GM19043 (cell line): ENCODE results near the gene ORAI3.

Source experiments
- ATAC-seq: cut with Tn5 transposase; IDR thresholded peaks from one replicate; pipeline ENCODE4 v1.9.1; 2021; ENCODE audit warnings: low read depth; ENCODE audit not compliant: unreplicated experiment

ORAI3 gene

DNA sequence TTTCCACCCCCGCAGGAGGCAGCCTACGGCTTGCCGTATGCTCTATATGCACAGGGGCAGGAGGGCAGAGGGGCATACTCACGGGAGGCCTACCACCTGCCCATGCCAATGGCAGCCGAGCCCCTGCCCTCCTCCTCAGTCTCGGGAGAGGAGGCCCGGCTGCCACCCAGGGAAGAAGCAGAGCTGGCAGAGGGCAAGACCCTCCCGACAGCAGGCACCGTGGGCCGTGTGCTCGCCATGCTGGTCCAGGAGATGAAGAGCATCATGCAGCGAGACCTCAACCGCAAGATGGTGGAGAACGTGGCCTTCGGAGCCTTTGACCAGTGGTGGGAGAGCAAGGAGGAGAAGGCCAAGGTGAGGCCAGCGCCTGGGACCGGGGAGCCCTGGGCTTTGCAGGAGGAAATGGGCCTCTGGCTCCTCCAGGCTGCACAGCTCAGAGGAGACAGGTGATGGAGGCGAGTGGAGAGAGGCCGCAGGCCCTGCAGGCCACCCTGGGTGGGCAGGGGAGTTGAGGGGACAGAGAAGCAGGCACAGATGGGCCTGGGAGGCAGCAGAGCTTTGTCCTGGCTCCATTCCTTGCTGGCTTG is 17.3 kb downstream of the ORAI3 start:
- no peak for ATAC-seq

GRCh38 chr16:30967795-30968194 is 18.9 kb downstream of the ORAI3 start:
- no peak for ATAC-seq

DNA sequence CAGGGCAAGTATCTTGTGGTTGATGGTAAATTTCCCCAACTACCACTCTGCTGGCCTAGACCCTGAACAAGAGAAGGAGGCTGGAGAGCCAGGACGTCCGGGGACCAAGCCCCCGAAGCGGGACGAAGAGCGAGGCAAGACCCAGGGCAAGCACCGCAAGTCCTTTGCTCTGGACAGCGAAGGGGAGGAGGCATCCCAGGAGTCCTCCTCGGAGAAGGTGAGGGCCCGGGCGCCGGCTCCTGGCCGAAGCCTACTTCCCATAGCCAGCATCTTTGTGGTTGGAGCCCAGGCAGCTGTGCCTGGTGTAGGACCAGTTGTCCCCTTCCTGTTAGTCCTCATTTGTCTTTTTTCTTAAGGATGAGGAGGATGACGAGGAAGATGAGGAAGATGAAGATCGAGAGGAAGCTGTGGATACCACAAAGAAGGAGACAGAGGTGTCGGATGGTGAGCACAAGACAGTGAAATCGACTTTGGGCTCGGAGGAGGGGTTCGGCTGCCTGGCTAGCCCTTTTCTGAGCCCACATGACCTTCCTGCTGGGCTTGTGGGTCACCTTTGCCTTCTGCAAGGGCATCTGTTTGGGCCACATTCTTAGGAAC is 20.5 kb downstream of the ORAI3 start:
- ATAC-seq, result no peak

GRCh38 chr16:30971298-30971697 is 22.4 kb downstream of the ORAI3 start:
- no peak for ATAC-seq

DNA sequence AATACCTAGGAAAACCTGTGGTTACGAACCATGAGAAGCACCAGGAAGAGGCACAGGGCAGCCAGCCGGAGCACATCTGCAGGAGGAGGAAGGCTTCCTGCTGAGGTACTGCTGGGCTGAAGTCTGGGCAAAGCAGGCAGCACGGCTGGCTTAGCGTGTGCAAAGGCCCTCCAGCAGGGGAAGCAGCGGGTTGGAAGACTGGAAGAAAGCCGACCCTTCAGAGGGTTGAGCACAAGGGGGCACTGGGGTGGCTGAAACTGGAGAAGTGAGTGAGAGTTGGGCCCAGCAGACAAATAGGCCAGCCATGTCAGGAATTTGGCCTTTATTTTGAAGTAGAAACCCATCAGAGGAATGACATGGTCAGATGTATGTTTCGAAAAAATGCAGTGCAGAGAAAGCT is 24.0 kb downstream of the ORAI3 start:
- ATAC-seq, result no peak

- no peak for ATAC-seq
Measured at GRCh38 chr16:30974348-30974747, 25.5 kb downstream of the ORAI3 start.

GRCh38 chr16:30976486-30976885 is 27.6 kb downstream of the ORAI3 start:
- ATAC-seq, result no peak

GRCh38 chr16:30977502-30977901 is 28.6 kb downstream of the ORAI3 start:
- no peak for ATAC-seq

DNA sequence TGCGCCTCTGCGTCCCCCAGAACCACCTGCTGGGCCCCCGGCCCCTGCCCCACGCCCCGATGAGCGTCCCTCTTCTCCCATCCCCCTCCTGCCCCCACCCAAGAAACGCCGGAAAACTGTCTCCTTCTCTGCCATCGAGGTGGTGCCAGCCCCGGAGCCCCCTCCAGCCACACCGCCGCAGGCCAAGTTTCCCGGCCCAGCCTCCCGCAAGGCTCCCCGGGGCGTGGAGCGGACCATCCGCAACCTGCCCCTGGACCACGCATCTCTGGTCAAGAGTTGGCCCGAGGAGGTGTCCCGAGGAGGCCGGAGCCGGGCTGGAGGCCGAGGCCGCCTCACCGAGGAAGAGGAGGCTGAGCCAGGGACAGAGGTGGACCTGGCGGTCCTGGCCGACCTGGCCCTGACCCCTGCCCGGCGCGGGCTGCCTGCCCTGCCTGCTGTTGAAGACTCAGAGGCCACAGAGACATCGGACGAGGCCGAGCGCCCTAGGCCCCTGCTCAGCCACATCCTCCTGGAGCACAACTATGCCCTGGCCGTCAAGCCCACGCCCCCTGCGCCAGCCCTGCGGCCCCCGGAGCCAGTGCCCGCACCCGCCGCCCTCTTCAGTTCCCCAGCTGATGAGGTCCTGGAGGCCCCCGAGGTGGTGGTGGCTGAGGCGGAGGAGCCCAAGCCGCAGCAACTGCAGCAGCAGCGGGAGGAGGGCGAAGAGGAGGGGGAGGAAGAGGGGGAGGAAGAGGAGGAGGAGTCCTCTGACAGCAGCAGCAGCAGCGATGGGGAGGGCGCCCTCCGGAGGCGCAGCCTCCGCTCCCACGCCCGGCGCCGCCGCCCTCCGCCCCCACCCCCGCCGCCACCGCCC is 30.5 kb downstream of the ORAI3 start:
- no peak for ATAC-seq

GRCh38 chr16:30980023-30980371 is 31.1 kb downstream of the ORAI3 start:
- ATAC-seq, result no peak

GRCh38 chr16:30980434-30980833 is 31.6 kb downstream of the ORAI3 start:
- ATAC-seq, result no peak

DNA sequence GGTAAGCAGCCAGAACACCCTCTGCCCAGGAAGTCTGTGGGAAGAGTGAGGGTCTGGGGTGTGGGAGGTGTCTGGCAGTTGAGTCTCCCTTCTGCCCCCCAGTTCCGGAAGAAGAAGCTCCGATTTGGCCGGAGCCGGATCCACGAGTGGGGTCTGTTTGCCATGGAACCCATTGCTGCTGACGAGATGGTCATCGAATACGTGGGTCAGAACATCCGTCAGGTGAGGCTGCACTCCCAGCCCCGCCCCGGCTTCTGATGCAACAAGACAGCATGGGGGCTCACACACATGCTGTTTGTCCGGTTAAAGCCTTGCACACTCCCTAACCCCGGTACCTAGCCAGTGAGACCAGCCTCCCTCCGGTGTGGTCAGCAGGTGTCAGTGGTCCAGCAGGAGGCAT is 32.1 kb downstream of the ORAI3 start:
- ATAC-seq, result no peak

DNA sequence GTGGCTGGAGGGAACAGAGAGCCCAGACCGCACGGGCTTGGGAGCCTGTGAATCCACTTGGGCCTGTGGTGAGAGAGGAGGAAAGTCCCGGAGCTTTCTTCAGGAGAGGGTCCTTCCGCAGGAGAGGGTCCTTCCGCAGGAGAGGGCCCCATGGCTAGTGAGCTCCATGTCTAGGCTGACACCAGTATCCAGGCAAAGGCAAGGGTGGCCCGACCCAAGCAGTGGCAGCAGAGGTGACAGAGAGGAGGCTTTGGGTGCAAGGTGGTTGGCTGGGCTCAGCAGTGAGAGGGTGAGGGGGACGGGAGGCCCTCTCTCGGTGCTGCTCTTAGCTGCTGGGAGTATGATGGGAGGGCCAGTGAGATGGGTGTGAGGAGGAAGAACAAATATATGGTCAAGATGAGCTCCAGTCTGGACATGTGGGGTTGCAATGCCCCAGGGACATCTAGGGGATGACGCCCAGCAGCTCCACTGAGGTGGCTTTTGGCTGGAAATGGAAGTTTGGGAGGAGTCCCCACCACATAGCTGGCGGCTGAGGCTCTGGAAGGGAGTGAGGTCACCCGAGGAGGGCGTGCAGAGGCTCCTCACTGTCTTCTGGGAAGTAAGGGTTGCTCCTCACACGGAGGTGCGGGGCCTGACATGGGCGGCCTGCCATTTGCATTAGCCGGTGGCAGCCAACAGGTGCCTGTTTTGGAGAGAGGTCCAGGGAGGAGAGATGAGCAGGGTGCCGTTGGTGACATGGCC is 33.9 kb downstream of the ORAI3 start:
- no peak for ATAC-seq

GRCh38 chr16:30983289-30983889 is 34.5 kb downstream of the ORAI3 start:
- ATAC-seq, result no peak

- ATAC-seq, result no peak
Measured at GRCh38 chr16:30983898-30984610, 35.2 kb downstream of the ORAI3 start.

DNA sequence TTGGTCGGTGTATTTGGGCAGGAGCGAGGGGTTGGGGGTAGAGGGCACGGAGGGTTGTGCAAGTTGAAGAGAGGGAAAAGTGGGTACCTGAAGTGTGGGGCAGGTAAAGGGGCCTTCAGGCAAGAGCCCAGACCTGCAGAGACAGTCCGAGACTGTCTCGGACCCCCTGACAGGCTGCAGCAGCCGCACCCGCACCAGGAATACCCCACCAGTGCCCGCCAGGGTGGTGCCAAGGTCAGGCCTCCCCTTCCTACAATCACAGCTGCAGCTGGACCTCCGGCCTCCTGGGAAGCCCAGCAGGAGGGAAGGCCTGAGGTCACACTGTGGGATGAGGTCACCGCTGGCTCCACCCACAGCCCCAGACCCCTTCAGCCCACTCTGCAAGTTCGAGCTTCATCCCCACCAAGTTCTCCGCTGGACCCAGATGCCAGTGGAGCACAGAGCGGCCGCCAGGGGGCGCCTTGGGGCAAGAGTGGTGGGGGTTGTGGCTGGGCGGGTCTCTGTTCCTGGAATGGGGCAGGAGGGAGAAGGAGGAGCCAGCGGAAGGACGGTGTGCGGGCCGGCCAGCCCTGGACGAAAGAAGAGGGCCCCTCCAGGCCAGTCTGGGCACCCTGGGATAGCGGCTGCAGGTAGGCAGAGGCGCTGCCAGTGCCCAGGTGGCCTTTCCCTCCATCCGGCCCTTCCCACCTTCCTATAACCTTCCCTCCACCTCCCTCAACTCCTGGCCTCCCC is 36.0 kb downstream of the ORAI3 start, which contains the start of gene HSD3B7:
HSD3B7 (plus strand) TSS at position 539 of the 732 bp plus-strand sequence. CDS start 452 bp downstream, outside the sequence.
- no peak for ATAC-seq

- no peak for ATAC-seq
Measured at GRCh38 chr16:30985401-30986128, 36.7 kb downstream of the ORAI3 start.

- ATAC-seq, result no peak
Measured at GRCh38 chr16:30986129-30986991, 37.5 kb downstream of the ORAI3 start.
